Stimulated activated CD4-positive, alpha-beta T cell treated with anti-CD3 and anti-CD28 coated beads, Interleukin-15, amount 100 ng/mL, for 1 hour (primary cell): ENCODE results near the gene CSPG4.
"Not testable (repeated sequence)": the region's sequence is repeated elsewhere in the genome, so short reads cannot be mapped to it uniquely, and the experiment has no call there.

Experiments
- DNase-seq, 2 donors: peaks; one replicate each; pipeline ENCODE4 v3.0.0-alpha.2; 2020; ENCODE audit warnings: low read depth in 1 of 2, low spot score in 1 of 2

CSPG4 gene

GRCh38 chr15:75738647-75739325 is 26.1 kb upstream of the CSPG4 start:
- DNase-seq, result peak; percentile 69 to 78

- no peak for DNase-seq
Measured at GRCh38 chr15:75738014-75738646, 25.5 kb upstream of the CSPG4 start.

- not testable (repeated sequence) for DNase-seq
Measured at GRCh38 chr15:75737116-75738013, 24.7 kb upstream of the CSPG4 start.

GRCh38 chr15:75736256-75736655 is 23.6 kb upstream of the CSPG4 start:
- no peak for DNase-seq

GRCh38 chr15:75734861-75735760 is 22.5 kb upstream of the CSPG4 start:
- not testable (repeated sequence) for DNase-seq

- no peak for DNase-seq
Measured at GRCh38 chr15:75733761-75734651, 21.4 kb upstream of the CSPG4 start.

- peak in 1 of 2 donors; percentile 11 for DNase-seq
Measured at GRCh38 chr15:75732809-75733451, 20.3 kb upstream of the CSPG4 start.

GRCh38 chr15:75732177-75732808 is 19.6 kb upstream of the CSPG4 start:
- no peak for DNase-seq

GRCh38 chr15:75731248-75732151 is 18.9 kb upstream of the CSPG4 start:
- DNase-seq, result no peak

GRCh38 chr15:75730376-75731247 is 18.0 kb upstream of the CSPG4 start:
- not testable (repeated sequence) for DNase-seq

- DNase-seq, result no peak
Measured at GRCh38 chr15:75729326-75730069, 16.9 kb upstream of the CSPG4 start.

- peak; percentile 41 to 58 for DNase-seq
Measured at GRCh38 chr15:75727851-75728715, 15.4 kb upstream of the CSPG4 start.

- DNase-seq, result no peak
Measured at GRCh38 chr15:75727031-75727531, 14.4 kb upstream of the CSPG4 start.

GRCh38 chr15:75725719-75726607 is 13.3 kb upstream of the CSPG4 start:
- DNase-seq, result no peak
